Right ventricle myocardium inferior (tissue), 1 donor: ENCODE results near the gene PZP. TPM values are rescaled to one million over a fixed set of nuclear protein-coding genes. Genes with fewer than 3 reads are reported as not detected.
"Not testable (repeated sequence)": the region's sequence is repeated elsewhere in the genome, so short reads cannot be mapped to it uniquely, and the experiment has no call there.

Source experiments
- ATAC-seq: fragments of 200-7000 bp; cut with Tn5 transposase; one replicate; pipeline ENCODE4 v1.9.1; 2020; ENCODE audit warnings: mild to moderate bottlenecking, moderate library complexity
- DNase-seq: peaks from one replicate; pipeline ENCODE4 v3.0.0; 2021; ENCODE audit errors: missing footprints
- intact Hi-C: fragments of 100-400 bp; cut with DNase I; formaldehyde crosslinking; loops from one replicate; pipeline ENCODE4 v1.11.0; 2022
- total RNA-seq: library from RNA; stranded (reverse); fragmentation: NEBNext Ultra II Directional; extraction: Animal tissue kit (Norgen Biotek cat#: 25700); gene quantifications from one replicate; pipeline ENCODE4 v1.2.1, GENCODE V29; 2021
- donor health status: DM: no; HTN: yes; CAD: no; lungs with severe emphysema.

PZP gene
- total RNA-seq, 1 donor from 2014 or later = 0.30 TPM

- ATAC-seq = no peak
- no peak for DNase-seq
- intact Hi-C loops = no loop called here
Measured at GRCh38 chr12:9211687-9212086, 3.5 kb upstream of the PZP start.

- intact Hi-C loops = no loop called here
- ATAC-seq = no peak
- DNase-seq = no peak
Measured at GRCh38 chr12:9204380-9204779, 3.8 kb downstream of the PZP start.

GRCh38 chr12:9198012-9198411 lies 10.2 kb downstream of the PZP start:
- intact Hi-C loops = no loop called here

GRCh38 chr12:9184276-9184675 lies 23.9 kb downstream of the PZP start:
- DNase-seq (no peak), ATAC-seq (no peak)
- intact Hi-C loops = no loop called here

More at GRCh38 chr12:9198012-9198411, 10.2 kb downstream of the PZP start:
- no peak for ATAC-seq
- no peak for DNase-seq

- intact Hi-C loops = no loop called here
- no peak for DNase-seq
- ATAC-seq = no peak
Measured at GRCh38 chr12:9180810-9181209, 27.4 kb downstream of the PZP start.

GRCh38 chr12:9179781-9180180 lies 28.4 kb downstream of the PZP start:
- no peak for ATAC-seq
- intact Hi-C loops = no loop called here
- DNase-seq = no peak

- ATAC-seq (no peak), DNase-seq (peak; percentile 51)
- intact Hi-C loops = loop anchor here (5.0 kb wide), 2 partner anchors 37 to 72 kb away; partner anchors contain the start of gene PZP
Measured at GRCh38 chr12:9169979-9170634, 38.1 kb downstream of the PZP start.

- ATAC-seq, intact Hi-C loops, DNase-seq: not testable (repeated sequence)
Measured at GRCh38 chr12:9167345-9167744, 40.9 kb downstream of the PZP start.

- no peak for ATAC-seq
- intact Hi-C loops = loop anchor here (2.0 kb wide), 1 partner anchor 47 kb away; no protein-coding TSS in a partner anchor
- no peak for DNase-seq
Measured at GRCh38 chr12:9163392-9163791, 44.8 kb downstream of the PZP start.

GRCh38 chr12:9156119-9156518 lies 52.1 kb downstream of the PZP start:
- ATAC-seq = no peak
- intact Hi-C loops = no loop called here
- no peak for DNase-seq

- DNase-seq (no peak), ATAC-seq (no peak)
- intact Hi-C loops = no loop called here
Measured at GRCh38 chr12:9149372-9149771, 58.8 kb downstream of the PZP start.

GRCh38 chr12:9148926-9149325 lies 59.3 kb downstream of the PZP start:
- ATAC-seq (no peak), DNase-seq (no peak)
- intact Hi-C loops = no loop called here

- no peak for DNase-seq
- ATAC-seq = no peak
- intact Hi-C loops = no loop called here
Measured at GRCh38 chr12:9147461-9147860, 60.7 kb downstream of the PZP start.

- ATAC-seq = no peak
- no peak for DNase-seq
- intact Hi-C loops = no loop called here
Measured at GRCh38 chr12:9144730-9145106, 63.5 kb downstream of the PZP start.

GRCh38 chr12:9143929-9144729 lies 64.1 kb downstream of the PZP start:
- intact Hi-C loops = no loop called here
- DNase-seq = no peak
- no peak for ATAC-seq

GRCh38 chr12:9143137-9143536 lies 65.1 kb downstream of the PZP start:
- no peak for ATAC-seq

GRCh38 chr12:9139588-9140290 lies 68.5 kb downstream of the PZP start:
- ATAC-seq, DNase-seq, intact Hi-C loops: not testable (repeated sequence)

More at GRCh38 chr12:9143137-9143536, 65.1 kb downstream of the PZP start:
- intact Hi-C loops = no loop called here
- DNase-seq = no peak

GRCh38 chr12:9135903-9136310 lies 72.3 kb downstream of the PZP start:
- no peak for ATAC-seq
- DNase-seq = no peak
- intact Hi-C loops = no loop called here

- ATAC-seq = no peak
- intact Hi-C loops = no loop called here
- DNase-seq = no peak
Measured at GRCh38 chr12:9134981-9135628, 73.1 kb downstream of the PZP start.
